A549 treated with ZK216348 at 1 μM for 4 hours (cell line): Measurements from ENCODE around the gene CDKN2D. TPM values are rescaled to one million over a fixed set of nuclear protein-coding genes. Genes with fewer than 3 reads are reported as not detected.

Source experiments
- total RNA-seq: library from RNA; stranded (reverse); fragments of 200-300 nt; extraction: Qiagen RNA extraction; gene quantifications from 5 replicates; pipeline ENCODE4 v1.2.3, GENCODE V29; 2022; ENCODE audit warnings: low read depth

The CDKN2D gene
- 3.9 to 8.0 TPM (median 5.8 TPM) in 5 replicates for total RNA-seq

DNA sequence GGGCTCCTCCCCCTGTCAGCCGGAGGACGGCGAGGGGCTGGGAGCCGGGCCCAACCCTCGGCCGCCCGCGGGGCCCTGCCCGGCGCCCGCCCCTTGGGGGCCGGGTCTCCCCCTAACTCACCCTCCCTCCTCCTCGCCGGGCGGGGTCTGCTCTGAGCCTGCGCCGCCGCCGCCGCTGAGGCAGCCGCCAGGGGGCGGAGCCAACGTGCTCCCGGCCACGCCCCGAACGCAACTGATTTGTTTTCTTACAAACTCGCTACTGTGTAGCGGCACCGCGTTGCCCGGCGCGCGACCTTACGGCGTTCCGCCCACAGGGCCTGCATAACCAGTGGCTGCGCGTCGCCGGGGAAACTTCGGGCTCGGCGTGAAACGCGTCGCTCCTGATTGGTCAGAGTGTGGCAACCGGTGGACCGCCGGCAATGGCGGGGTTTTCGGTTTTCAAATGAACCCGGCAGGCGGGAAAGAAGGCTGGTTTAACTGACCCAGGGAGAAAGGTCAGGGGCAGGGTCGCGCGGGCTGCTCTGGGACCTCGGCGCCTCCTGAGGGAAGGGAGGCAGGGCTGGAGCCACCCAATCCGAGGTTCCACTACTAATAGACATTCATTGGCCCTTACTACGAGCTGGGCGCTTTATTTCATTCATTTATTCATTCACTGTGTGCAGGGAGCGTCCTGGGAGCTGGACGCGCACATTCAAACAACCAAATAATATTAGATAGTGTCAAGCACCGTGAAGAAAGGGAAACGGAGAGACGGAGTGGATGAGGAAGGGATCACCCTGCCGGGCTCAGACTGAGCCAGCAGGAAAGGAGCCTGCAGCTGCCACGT is at the start of gene CDKN2D:
Gene CDKN2D (minus strand): TSS at position 154 of the 826 bp plus-strand sequence. CDS start 326 bp downstream, outside the sequence.

DNA sequence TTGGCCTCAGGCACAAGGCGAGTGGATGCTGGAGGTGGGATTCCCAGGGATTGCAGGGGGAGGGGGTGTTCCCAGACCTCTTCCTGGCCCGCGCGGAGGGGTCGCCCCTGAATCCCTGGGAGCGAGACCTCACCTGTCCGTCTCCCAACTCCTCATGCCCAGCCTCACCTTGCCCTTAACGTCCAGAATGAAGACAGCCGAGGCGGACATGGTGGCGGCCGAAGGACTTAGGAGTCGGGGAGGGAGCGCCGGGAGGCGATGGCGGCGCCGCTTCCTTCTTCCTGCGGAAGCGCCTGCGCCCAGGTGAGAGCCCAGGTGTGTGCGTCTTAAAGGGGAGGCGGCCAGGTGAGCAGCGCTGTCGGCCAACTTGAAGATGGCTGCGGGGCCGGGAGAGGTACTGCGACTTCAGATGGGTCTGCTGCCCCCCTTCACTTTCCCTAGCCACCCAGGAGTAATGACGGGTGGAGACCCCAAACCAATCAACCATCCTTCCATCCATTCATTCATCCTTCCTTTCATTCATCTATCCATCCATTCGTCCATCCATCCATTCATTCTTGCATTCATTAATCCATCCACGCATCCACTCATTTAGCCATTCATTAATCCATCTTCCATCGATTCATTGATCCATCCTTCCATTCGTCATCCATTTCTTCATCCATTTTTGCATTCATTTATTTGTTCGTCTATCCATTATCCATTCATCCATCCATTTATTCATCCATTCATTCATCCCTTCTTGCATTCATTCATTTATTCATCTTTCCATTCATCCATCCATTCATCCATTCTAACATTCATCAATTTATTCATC is 18.5 kb upstream of the CDKN2D start, which contains the start of gene AP1M2:
Gene AP1M2 (minus strand): TSS at position 291 of the 817 bp plus-strand sequence. CDS start 81 bp downstream, at position 210.

DNA sequence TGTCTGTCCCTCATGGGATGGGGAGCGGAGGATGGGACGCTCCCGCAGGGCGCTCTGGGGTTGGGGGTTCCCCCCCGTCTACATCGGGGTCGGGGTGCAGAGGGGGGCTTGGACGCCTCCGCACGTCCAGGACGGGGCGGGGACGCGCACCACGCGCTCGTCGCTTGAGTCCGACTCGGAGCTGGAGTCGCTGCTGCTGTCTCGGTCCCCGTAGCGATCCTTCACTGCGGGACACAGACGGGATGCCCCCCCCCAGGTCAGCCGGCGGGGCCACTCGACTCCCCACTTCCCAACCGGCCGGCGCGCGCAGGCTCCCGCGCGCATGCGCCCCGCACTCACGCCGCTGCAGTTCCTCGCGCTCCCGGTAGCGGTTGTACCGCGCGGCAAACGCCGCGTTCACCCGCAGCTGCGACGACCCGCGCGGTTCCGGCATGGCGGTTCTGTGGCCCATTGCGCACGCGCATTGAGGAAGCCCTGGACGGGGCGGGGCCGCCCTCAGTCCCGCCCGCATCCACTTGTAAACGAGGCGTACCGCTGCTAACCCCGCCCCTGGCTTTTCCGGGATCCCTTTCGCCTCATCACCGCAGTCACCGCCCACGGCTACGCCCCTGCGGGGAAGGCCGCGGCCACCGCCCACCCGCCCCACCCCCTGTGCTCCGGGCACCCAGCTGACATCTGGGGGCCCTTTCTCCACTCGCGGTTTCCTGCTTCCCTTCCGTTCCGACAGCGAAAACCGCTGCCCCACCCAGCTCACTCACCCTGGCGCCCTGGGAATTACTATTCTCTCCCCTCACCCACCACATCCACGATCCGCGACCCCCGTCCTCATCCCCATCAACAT is 3.0 kb downstream of the CDKN2D start, which contains the start of gene KRI1:
Gene KRI1 (minus strand): TSS at position 444 of the 841 bp plus-strand sequence. CDS start 11 bp downstream, at position 433.

DNA sequence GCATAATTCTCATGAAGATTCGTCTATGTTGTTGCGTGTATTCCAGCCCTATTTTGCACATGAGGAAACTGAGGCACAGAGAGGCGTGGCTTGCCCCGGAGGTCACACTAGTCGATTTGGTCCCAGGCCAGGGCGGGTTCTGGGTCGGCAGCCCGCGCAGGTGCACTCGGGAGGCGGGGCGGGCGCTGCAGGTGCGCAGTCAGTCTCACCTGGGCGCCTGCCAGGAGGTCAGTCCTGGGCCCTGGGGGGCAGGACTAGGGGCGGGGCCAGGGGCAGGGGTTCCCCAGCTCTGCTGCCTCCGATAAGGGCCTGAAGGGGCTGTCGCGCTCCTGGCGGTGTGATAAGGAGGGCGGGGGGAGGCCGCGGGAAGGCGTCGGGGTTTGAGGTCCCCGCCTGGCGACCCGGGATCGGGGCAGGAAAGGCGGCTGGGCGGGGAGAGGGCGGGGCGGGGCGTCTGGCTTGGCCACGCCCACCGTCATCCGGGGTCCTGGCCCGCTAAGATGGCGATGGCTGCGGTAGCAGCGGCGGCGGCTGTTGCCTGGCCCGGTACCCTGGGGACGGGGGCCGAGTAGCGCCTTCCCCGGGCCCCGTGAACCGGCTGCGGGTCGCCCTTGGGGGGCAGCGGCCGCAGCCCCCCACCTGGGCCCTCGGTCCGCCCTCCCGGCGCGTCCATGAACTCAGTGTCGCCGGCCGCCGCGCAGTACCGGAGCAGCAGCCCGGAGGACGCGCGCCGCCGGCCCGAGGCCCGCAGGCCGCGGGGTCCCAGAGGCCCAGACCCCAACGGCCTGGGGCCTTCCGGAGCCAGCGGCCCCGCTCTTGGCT is 25.1 kb downstream of the CDKN2D start, which contains the start of gene ATG4D:
Gene ATG4D (plus strand): TSS at position 485 of the 822 bp plus-strand sequence. CDS start 187 bp downstream, at position 672.

DNA sequence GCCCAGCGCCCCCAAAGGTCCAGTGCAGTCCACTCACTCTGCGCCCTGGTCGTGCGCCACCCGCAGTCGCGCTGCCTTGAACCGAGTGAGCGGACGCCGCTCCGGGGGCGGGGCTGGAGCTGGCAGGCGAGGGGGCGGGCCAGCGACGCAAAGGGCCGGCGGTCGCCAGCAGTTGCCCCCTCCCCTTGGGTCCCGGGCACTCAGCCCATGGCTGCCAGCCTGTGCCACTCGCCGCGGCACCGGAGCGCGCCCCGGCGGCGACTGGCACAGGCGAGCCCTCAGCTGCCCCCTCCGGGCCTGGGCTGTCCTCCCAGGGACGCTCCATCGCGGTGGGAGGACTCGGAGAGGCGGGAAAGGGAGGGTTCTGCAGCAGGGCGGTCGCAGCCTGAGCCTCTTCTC is 51.4 kb downstream of the CDKN2D start, which contains the start of gene S1PR5:
Gene S1PR5 (minus strand): TSS at position 87 of the 399 bp plus-strand sequence. CDS start 2,436 bp downstream, outside the sequence.

Other genes with a start within 250 kb of the CDKN2D start
- gene RAVER1, start 235.4 kb downstream of the CDKN2D start, total RNA-seq, result 15.4 to 30.9 TPM (median 29.1 TPM) in 5 replicates
- 6.3 to 9.9 TPM (median 8.0 TPM) in 5 replicates for gene ICAM3, start 229.4 kb downstream of the CDKN2D start, total RNA-seq
- gene TYK2, start 188.4 kb downstream of the CDKN2D start, total RNA-seq, result 25.9 to 50.4 TPM (median 45.7 TPM) in 5 replicates
- gene CDC37, start 165.4 kb downstream of the CDKN2D start, total RNA-seq, result 152 to 223 TPM (median 191 TPM) in 5 replicates
- 2.9 to 5.3 TPM (median 4.7 TPM) in 5 replicates for gene PDE4A, start 148.4 kb downstream of the CDKN2D start, total RNA-seq
- gene KEAP1, start 65.6 kb downstream of the CDKN2D start, total RNA-seq, result 46.2 to 74.0 TPM (median 59.3 TPM) in 5 replicates
- 1.3 to 2.7 TPM (median 2.2 TPM) in 5 replicates for gene S1PR5, start 51.5 kb downstream of the CDKN2D start, total RNA-seq
- 13.6 to 24.2 TPM (median 20.8 TPM) in 5 replicates for gene ATG4D, start 25.1 kb downstream of the CDKN2D start, total RNA-seq
- gene KRI1, start 3.0 kb downstream of the CDKN2D start, total RNA-seq, result 15.8 to 20.5 TPM (median 18.0 TPM) in 5 replicates
- gene AP1M2, start 18.3 kb upstream of the CDKN2D start, total RNA-seq, result 37.1 to 45.1 TPM (median 38.9 TPM) in 5 replicates
- 6.8 to 7.7 TPM (median 7.2 TPM) in 5 replicates for gene SLC44A2, start 56.6 kb upstream of the CDKN2D start, total RNA-seq
- 137 to 175 TPM (median 172 TPM) in 5 replicates for gene ILF3, start 85.4 kb upstream of the CDKN2D start, total RNA-seq
- gene QTRT1, start 132.5 kb upstream of the CDKN2D start, total RNA-seq, result 22.5 to 37.4 TPM (median 33.9 TPM) in 5 replicates
- gene DNM2, start 149.1 kb upstream of the CDKN2D start, total RNA-seq, result 38.9 to 61.4 TPM (median 57.9 TPM) in 5 replicates